GM12878 (cell line): Measurements from ENCODE around the gene ATN1. TPM values are rescaled to one million over a fixed set of nuclear protein-coding genes. Genes with fewer than 3 reads are reported as not detected.

ENCODE experiments used
- ATAC-seq: fragments of 200-7000 bp; cut with Tn5 transposase; 3 replicates; pipeline ENCODE4 v1.9.1; 2020; ENCODE audit warnings: mild to moderate bottlenecking, moderate library complexity
- BruUV-seq: library from RNA; stranded (reverse); fragments of 400-500 nt; replicated peaks from 2 replicates; lab custom pipeline; 2021; lab: Mats Ljungman, UMichigan
- CTCF ChIA-PET: fragments of 300-600 bp; sonication (Branson Sonifier 250); formaldehyde crosslinking; extraction: SDS; loops from one replicate; lab custom pipeline; 2021; ENCODE audit warnings: inconsistent platforms; lab: Yijun Ruan, JAX
- POLR2A ChIA-PET: fragments of 350-600 bp; formaldehyde crosslinking; extraction: SDS; loops from one replicate; lab custom pipeline; 2021; ENCODE audit warnings: inconsistent platforms; lab: Charles Lee
- RAD21 ChIA-PET: fragments of 300-600 bp; sonication (Branson Sonifier 250); formaldehyde crosslinking; loops from one replicate; lab custom pipeline; 2023; ENCODE audit warnings: antibody characterized with exemption; ENCODE audit not compliant: unreplicated experiment; lab: Charles Lee
- SMC1A ChIA-PET: fragments of 300-600 bp; sonication (Branson Sonifier 250); formaldehyde crosslinking; loops from one replicate; lab custom pipeline; 2023; ENCODE audit not compliant: unreplicated experiment, uncharacterized antibody; lab: Charles Lee
- DNase-seq: peaks from one replicate; pipeline ENCODE4 v3.0.0-alpha.2; 2011; ENCODE audit warnings: low read depth, low spot score
- FAIRE-seq: peaks from 3 replicates; lab custom pipeline; 2011; peaks lifted over from hg19 to GRCh38; lab: Jason Lieb, UNC
- H2AFZ ChIP-seq: 2 replicates; pipeline ENCODE4 v1.6.0; 2011; ENCODE audit warnings: low read depth, low read length, control low read depth; ENCODE audit not compliant: control insufficient read depth
- H3K27ac ChIP-seq: 2 replicates; pipeline ENCODE4 v1.5.1; 2011; ENCODE audit warnings: control low read depth; ENCODE audit not compliant: control insufficient read depth, insufficient read depth
- H3K27me3 ChIP-seq, 2 experiments: replicated peaks in 1 of 2; 2 replicates each; pipeline versions ENCODE4 v1.6.0 to v1.6.1; 2011; ENCODE audit warnings: low read length in 1 of 2; ENCODE audit not compliant: control insufficient read depth in 2 of 2, insufficient read depth in 2 of 2
- H3K36me3 ChIP-seq, 2 experiments: 2 replicates each; pipeline ENCODE4 v1.5.1; 2011; ENCODE audit warnings: low read length in 1 of 2; ENCODE audit not compliant: control insufficient read depth in 2 of 2, insufficient read depth in 2 of 2
- H3K4me1 ChIP-seq: 2 replicates; pipeline ENCODE4 v1.6.1; 2011; ENCODE audit warnings: mild to moderate bottlenecking, low read length, moderate library complexity, mixed read lengths; ENCODE audit not compliant: control insufficient read depth, insufficient read depth
- H3K4me2 ChIP-seq: 2 replicates; pipeline ENCODE4 v1.6.0; 2011; ENCODE audit warnings: control low read depth; ENCODE audit not compliant: control insufficient read depth, insufficient read depth
- H3K4me3 ChIP-seq: fragments of 200-600 bp; sonication (generic); 2 replicates; pipeline ENCODE4 v1.5.1; 2016
- H3K79me2 ChIP-seq: 2 replicates; pipeline ENCODE4 v1.6.0; 2011; ENCODE audit warnings: low read length; ENCODE audit not compliant: control insufficient read depth, insufficient read depth
- H3K9ac ChIP-seq: 2 replicates; pipeline ENCODE4 v1.8.0; 2011; ENCODE audit warnings: low read length, control low read depth, mixed read lengths; ENCODE audit not compliant: control insufficient read depth, insufficient read depth
- H3K9me3 ChIP-seq: replicated peaks from 3 replicates; pipeline ENCODE4 v1.5.1; 2011; ENCODE audit warnings: mild to moderate bottlenecking, low read length; ENCODE audit not compliant: control insufficient read depth, insufficient read depth
- H4K20me1 ChIP-seq: 2 replicates; pipeline ENCODE4 v1.6.0; 2011; ENCODE audit not compliant: control insufficient read depth, insufficient read depth
- EED ChIP-seq: sonication (generic); IDR thresholded peaks from 2 replicates; pipeline ENCODE4 v1.6.1; 2016; ENCODE audit warnings: antibody characterized with exemption, low read depth
- FOXK2 ChIP-seq: fragments of 450-650 bp; IDR thresholded peaks from 2 replicates; pipeline ENCODE4 v1.6.1; 2017; ENCODE audit warnings: mild to moderate bottlenecking, moderate library complexity
- GATAD2B ChIP-seq: fragments of 450-650 bp; conservative IDR thresholded peaks from 2 replicates; pipeline ENCODE4 v1.6.1; 2017; ENCODE audit warnings: low read depth, mild to moderate bottlenecking, moderate library complexity
- HDAC2 ChIP-seq: fragments of 200-600 bp; sonication (generic); IDR thresholded peaks from 2 replicates; pipeline ENCODE4 v1.6.1; 2017
- MYC ChIP-seq: IDR thresholded peaks from 2 replicates; pipeline ENCODE4 v1.6.1; 2011; ENCODE audit warnings: mild to moderate bottlenecking, low read length, moderate library complexity, inconsistent platforms; ENCODE audit not compliant: insufficient read depth, insufficient replicate concordance, insufficient read length, severe bottlenecking
- POLR2AphosphoS5 ChIP-seq: IDR thresholded peaks from 2 replicates; pipeline ENCODE4 v1.6.1; 2011; ENCODE audit warnings: mild to moderate bottlenecking, low read length, inconsistent platforms
- RAD21 ChIP-seq: IDR thresholded peaks from 2 replicates; pipeline ENCODE4 v1.6.1; 2011; ENCODE audit warnings: mild to moderate bottlenecking, low read depth, low read length, moderate library complexity; ENCODE audit not compliant: insufficient read depth
- RBBP5 ChIP-seq: fragments of 200-600 bp; sonication (generic); conservative IDR thresholded peaks from 2 replicates; pipeline ENCODE4 v1.6.1; 2016
- SMAD5 ChIP-seq: IDR thresholded peaks from 2 replicates; pipeline ENCODE4 v1.6.1; 2016; ENCODE audit warnings: antibody characterized with exemption, low read depth
- SREBF1 ChIP-seq: IDR thresholded peaks from 2 replicates; pipeline ENCODE4 v1.6.1; 2012; ENCODE audit warnings: mild to moderate bottlenecking, low read length
- TCF3 ChIP-seq: IDR thresholded peaks from 2 replicates; pipeline ENCODE4 v1.6.1; 2012; ENCODE audit warnings: low read depth, mild to moderate bottlenecking, low read length, borderline replicate concordance; ENCODE audit not compliant: insufficient read depth
- YBX1 ChIP-seq: fragments of 450-650 bp; IDR thresholded peaks from 2 replicates; pipeline ENCODE4 v1.6.1; 2016; ENCODE audit warnings: antibody characterized with exemption
- YY1 ChIP-seq: IDR thresholded peaks from 2 replicates; pipeline ENCODE4 v1.6.1; 2011; ENCODE audit warnings: low read depth, mild to moderate bottlenecking, low read length
- WGBS: methylation state at CpG from one replicate; pipeline ENCODE4 v1.1.6; 2016; ENCODE audit warnings: low lambda C conversion rate; ENCODE audit not compliant: insufficient replicate concordance, insufficient coverage; ENCODE audit errors: missing lambda C conversion rate; 5-methylcytosine and 5-hydroxymethylcytosine counted together
- in situ Hi-C: fragments of 300-500 bp; cut with MboI; formaldehyde crosslinking; loops from 9 replicates; pipeline ENCODE4 v1.14.3; 2018; ENCODE audit warnings: mixed read lengths
- intact Hi-C: fragments of 100-400 bp; cut with micrococcal nuclease; formaldehyde crosslinking; loops from one replicate; pipeline ENCODE4 v1.14.2; 2022; ENCODE audit not compliant: unreplicated experiment
- polyA plus RNA-seq, 11 experiments: library from polyadenylated mRNA; depleted of rRNA in 4 of 11; unstranded in 6 of 11; stranded (reverse) in 5 of 11; fragments of >200 nt; fragmentation: Nextera tagmentation in 4 of 11; fragmentation: Illumina TruSeq in 1 of 11; extraction: Ambion mirVana in 4 of 11; extraction: Trizol in 1 of 11; gene quantifications; 1 replicate in 1 of 11; 2 replicates in 10 of 11; pipeline versions ENCODE4 v1.2.1 to v1.2.3, GENCODE V29; 2011 to 2016; ENCODE audit warnings: inconsistent platforms in 2 of 11, missing spikeins in 2 of 11, low read depth in 1 of 11
- total RNA-seq, 4 experiments: library from RNA; depleted of rRNA in 3 of 4; stranded (reverse); fragments of >200 nt in 3 of 4; fragmentation: Illumina TruSeq in 1 of 4; extraction: Trizol in 1 of 4; gene quantifications; 2 replicates each; pipeline versions ENCODE4 v1.2.1 to v1.2.3, GENCODE V29; 2013 to 2021
- TF ChIP-seq, protein P1 (sequence below), 3 experiments: IDR thresholded peaks in 2 of 3; conservative IDR thresholded peaks in 1 of 3; 2 replicates each; pipeline ENCODE4 v1.5.1; 2011; ENCODE audit warnings: low read depth in 3 of 3, low read length in 3 of 3, mild to moderate bottlenecking in 3 of 3, control low read depth in 2 of 3, moderate library complexity in 2 of 3, inconsistent platforms in 1 of 3, mixed read lengths in 1 of 3; ENCODE audit not compliant: control insufficient read depth in 2 of 3, insufficient read depth in 1 of 3; ENCODE audit errors: extremely low read depth in 1 of 3

Gene ATN1
- total and polyA plus RNA-seq, 10 of the 15 experiments (the other 5 are each of a cell fraction or from before 2014, with no cell fraction given), result 0.08 to 44.5 (median 5.0) TPM

- no peak for TF ChIP-seq FOXK2
- TF ChIP-seq YY1, result no peak
- TF ChIP-seq GATAD2B, result no peak
Measured at GRCh38 chr12:6909421-6910145, 18.2 kb upstream of the ATN1 start.

DNA sequence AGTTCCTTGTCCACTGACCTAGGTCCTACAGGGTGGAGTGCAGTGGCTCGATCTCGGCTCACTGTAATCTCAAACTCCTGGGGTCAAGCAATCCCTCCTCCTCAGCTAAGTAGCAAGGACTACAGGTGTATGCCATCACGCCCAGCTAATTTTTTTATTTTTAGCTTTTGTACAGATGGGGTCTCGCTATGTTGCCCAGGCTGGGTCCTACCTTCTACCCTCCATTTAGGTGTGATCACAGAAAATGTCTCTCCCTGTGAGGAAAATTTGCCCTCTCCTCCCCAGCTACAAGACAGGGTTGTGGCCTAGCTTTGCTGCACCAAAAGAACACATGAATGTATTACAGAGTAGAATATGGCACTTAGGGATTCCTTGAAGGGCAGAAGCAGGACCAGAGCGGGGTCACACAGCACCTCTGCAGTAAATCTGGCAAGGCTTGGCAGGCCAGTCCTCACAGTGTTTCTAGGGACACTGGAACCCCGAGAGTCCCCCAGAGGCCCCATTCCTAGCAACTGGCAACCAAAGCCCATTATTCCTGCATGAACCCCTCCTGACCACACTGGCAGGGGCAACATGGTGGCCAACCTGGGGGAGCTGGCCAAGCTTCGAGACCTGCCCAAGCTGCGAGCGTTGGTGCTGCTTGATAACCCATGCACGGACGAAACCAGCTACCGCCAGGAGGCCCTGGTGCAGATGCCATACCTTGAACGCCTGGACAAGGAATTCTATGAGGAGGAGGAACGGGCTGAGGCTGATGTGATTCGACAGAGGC, 15.4 kb upstream of the ATN1 start:
- in situ Hi-C loops (no loop called here), intact Hi-C loops (no loop called here)
- ChIA-PET RAD21 (interaction anchor here (1.9 kb wide), 1 partner anchor 21 kb away, joined by 7 read pairs; no protein-coding TSS in a partner anchor), CTCF (interaction anchor here (0.6 to 4.6 kb wide), 8 partner anchors 10 to 197 kb away, joined by 3 to 20 read pairs (median 5); partner anchors contain the start of genes C1RL and SPSB2), POLR2A (interaction anchor here (0.7 to 3.0 kb wide), 7 partner anchors 10 to 63 kb away, joined by 3 to 14 read pairs (median 4); partner anchors contain the start of gene SPSB2), SMC1A (interaction anchor here (0.7 to 3.1 kb wide), 3 partner anchors 10 to 21 kb away, joined by 3 to 16 read pairs (median 3); no protein-coding TSS in a partner anchor)
- H3K27ac ChIP-seq, result no peak overlapping the region
- H3K4me1 ChIP-seq, result peaks cover 7% of the 10 kb centered on the region; the same call in 1 of the 2 replicates
- no TSS peak for BruUV-seq
- no peak overlapping the region for H3K4me3 ChIP-seq
- WGBS, result 92% methylated on average over 15 of the region's 15 CpGs
- no peaks in the 10 kb centered on the region for H3K9me3 ChIP-seq
- H3K27me3 ChIP-seq, result no peaks in the 10 kb centered on the region
- no peak for ATAC-seq
- no peak for DNase-seq
- no peaks in the 10 kb centered on the region for H4K20me1 ChIP-seq
- no peak overlapping the region for H3K4me2 ChIP-seq
- H3K36me3 ChIP-seq, result peaks cover 2 to 6% of the 10 kb centered on the region in 2 experiments; a peak in 2 of 4 replicates
- no peak overlapping the region for H3K9ac ChIP-seq
- no peak overlapping the region for H2AFZ ChIP-seq
- peaks cover 23% of the 10 kb centered on the region for H3K79me2 ChIP-seq
- no peak for FAIRE-seq
- TF ChIP-seq SREBF1 (no peak), RAD21 (no peak), RBBP5 (no peak), HDAC2 (no peak), EED (no peak), YBX1 (no peak), FOXK2 (no peak), TCF3 (no peak), MYC (no peak), SMAD5 (no peak), POLR2AphosphoS5 (no peak)
- TF ChIP-seq, protein P1, sequence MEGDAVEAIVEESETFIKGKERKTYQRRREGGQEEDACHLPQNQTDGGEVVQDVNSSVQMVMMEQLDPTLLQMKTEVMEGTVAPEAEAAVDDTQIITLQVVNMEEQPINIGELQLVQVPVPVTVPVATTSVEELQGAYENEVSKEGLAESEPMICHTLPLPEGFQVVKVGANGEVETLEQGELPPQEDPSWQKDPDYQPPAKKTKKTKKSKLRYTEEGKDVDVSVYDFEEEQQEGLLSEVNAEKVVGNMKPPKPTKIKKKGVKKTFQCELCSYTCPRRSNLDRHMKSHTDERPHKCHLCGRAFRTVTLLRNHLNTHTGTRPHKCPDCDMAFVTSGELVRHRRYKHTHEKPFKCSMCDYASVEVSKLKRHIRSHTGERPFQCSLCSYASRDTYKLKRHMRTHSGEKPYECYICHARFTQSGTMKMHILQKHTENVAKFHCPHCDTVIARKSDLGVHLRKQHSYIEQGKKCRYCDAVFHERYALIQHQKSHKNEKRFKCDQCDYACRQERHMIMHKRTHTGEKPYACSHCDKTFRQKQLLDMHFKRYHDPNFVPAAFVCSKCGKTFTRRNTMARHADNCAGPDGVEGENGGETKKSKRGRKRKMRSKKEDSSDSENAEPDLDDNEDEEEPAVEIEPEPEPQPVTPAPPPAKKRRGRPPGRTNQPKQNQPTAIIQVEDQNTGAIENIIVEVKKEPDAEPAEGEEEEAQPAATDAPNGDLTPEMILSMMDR (IDR thresholded peaks at IDR 0.05 in 2 of 3, conservative IDR thresholded peaks at IDR 0.05 in 1 of 3; ENCODE audit: control insufficient read depth in 2 of 3, extremely low read depth in 1 of 3, insufficient read depth in 1 of 3, low read depth in 3 of 3, low read length in 3 of 3), result no peak

More at GRCh38 chr12:6909421-6910145, 18.2 kb upstream of the ATN1 start:
- H3K4me1 ChIP-seq, result peaks cover 10% of the 10 kb centered on the region; the same call in 1 of the 2 replicates
- 56% methylated on average over 4 of the region's 4 CpGs for WGBS
- CTCF ChIA-PET, result interaction anchor here (0.6 kb wide), 2 partner anchors 11 to 18 kb away, joined by 3 read pairs; no protein-coding TSS in a partner anchor
- DNase-seq, result no peak
- H3K4me2 ChIP-seq, result no peak overlapping the region
- intact Hi-C loops, result no loop called here
- POLR2A ChIA-PET, result interaction anchor here (0.6 kb wide), 1 partner anchor 35 kb away, joined by 3 read pairs; the partner anchor contains the start of gene C12orf57
- H3K27me3 ChIP-seq, result no peaks in the 10 kb centered on the region
- H3K9me3 ChIP-seq, result no peaks in the 10 kb centered on the region
- H3K36me3 ChIP-seq, result no peaks in the 10 kb centered on the region
- SMC1A ChIA-PET, result no interaction called here
- no peak overlapping the region for H2AFZ ChIP-seq
- FAIRE-seq, result no peak
- H4K20me1 ChIP-seq, result no peaks in the 10 kb centered on the region
- no peak overlapping the region for H3K4me3 ChIP-seq
- RAD21 ChIA-PET, result no interaction called here
- in situ Hi-C loops, result no loop called here
- no peak overlapping the region for H3K9ac ChIP-seq
- no peak for ATAC-seq
- peaks cover 4% of the 10 kb centered on the region for H3K79me2 ChIP-seq
- no TSS peak for BruUV-seq
- no peak overlapping the region for H3K27ac ChIP-seq
